HG02642 (cell line): ENCODE data around the gene UNC13C.

Experiments used
- ATAC-seq: cut with Tn5 transposase; IDR thresholded peaks from one replicate; pipeline ENCODE4 v1.9.1; 2021; ENCODE audit warnings: mild to moderate bottlenecking; ENCODE audit not compliant: unreplicated experiment, poor library complexity

The UNC13C gene

DNA sequence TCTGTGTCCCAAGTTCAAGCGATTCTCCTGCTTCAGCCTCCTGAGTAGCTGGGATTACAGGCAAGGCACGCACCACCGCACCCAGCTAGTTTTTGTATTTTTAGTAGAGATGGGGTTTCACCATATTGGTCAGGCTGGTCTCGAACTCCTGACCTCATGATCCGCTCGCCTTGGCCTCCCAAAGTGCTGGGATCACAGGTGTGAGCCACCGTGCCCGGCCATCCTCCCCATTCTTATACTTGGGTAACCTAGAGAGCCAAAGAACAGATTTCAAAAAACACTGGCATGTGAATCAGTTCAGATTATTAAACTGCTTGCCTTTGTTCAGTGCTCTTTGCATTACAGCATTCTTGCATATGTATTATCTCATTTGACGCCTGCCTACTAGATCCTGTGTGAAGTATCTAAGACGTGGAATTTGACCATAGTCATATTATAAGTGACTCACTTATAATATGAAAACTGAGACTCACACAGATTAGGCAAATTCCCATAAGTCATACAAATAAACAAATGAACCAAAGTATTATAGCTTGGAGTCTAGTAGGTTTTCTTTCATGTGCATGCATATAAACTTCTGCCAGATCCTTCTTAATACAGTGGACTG is 123.5 kb downstream of the UNC13C start:
- ATAC-seq = no peak

- no peak for ATAC-seq
Observed at GRCh38 chr15:54102704-54103103, 124.5 kb downstream of the UNC13C start.

GRCh38 chr15:54109014-54109413 is 130.8 kb downstream of the UNC13C start:
- ATAC-seq = no peak

DNA sequence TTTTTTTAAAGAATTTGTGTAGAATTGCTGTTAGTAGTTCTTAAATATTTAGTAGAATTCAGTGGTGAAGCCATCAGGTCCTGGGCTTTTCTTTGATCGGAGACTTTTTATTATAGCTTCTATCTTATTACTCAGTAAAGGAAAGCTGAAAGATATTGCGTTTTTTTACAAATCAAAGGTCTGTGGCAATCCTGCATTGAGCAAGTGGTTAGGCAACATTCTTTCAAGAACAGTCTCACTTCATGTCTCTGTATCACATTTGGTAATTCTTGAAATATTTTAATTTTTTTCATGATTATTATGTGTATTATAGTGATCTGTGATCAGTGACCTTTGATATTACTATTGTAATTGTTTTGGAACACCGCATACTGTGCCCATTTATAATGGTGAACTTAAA is 140.8 kb downstream of the UNC13C start:
- ATAC-seq = no peak

DNA sequence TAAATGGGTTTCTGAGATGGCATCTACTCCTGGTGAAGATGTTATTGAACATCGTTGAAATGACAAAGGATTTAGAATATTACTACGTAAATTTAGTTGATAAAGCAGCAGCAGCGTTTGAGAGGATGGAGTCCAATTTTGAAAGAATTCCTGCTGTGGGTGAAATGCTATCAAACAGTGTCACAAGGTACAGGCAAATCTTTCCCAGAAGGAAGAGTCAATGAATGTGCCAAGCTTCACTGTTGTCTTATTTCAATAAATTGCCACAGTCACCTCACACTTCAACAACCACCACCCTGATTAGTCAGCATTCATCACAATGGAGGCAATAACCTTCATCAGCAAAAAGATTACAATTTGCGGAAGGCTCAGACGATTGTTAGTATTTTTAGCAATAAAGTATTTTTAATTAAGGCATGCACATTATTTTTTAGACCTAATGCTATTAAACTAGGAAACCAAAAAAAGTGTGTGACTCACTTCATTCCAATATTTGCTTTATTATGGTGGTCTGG is 142.8 kb downstream of the UNC13C start:
- ATAC-seq = no peak

DNA sequence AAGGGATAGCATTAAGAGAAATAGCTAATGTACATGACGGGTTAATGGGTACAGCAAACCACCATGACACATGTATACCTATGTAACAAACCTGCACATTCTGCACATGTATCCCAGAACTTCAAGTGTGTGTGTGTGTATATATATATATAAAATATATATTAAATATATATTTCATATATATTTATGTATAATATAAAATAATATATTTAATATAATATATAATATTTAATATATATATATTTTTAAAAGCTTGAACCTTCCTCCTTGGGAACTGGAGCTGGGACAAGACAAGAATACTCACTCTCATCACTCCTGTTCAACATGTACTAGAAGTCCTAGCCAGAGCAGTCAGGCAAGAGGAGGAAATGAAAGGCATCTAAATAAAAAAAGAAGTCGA is 149.3 kb downstream of the UNC13C start:
- no peak for ATAC-seq

DNA sequence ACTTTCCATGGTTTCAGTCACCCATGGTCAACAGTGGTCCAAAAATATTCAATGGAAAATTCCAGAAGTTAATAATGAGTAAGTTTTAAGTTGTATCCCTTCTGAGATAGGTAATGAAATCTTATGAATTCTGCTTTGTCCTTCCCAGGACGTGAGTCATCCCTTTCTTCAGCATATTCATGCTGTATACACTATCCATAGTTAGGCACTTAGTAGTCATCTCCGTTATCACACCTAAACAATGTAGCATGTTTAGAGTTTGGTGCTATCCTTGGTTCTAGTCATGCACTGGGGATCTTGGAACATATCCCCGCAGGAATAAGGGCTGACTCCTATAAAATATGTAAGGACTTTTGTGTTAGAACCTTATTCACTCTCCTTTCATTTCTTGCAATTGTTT is 153.2 kb downstream of the UNC13C start:
- ATAC-seq = no peak

GRCh38 chr15:54149115-54149531 is 170.9 kb downstream of the UNC13C start:
- no peak for ATAC-seq

GRCh38 chr15:54150255-54150654 is 172.0 kb downstream of the UNC13C start:
- ATAC-seq = no peak

DNA sequence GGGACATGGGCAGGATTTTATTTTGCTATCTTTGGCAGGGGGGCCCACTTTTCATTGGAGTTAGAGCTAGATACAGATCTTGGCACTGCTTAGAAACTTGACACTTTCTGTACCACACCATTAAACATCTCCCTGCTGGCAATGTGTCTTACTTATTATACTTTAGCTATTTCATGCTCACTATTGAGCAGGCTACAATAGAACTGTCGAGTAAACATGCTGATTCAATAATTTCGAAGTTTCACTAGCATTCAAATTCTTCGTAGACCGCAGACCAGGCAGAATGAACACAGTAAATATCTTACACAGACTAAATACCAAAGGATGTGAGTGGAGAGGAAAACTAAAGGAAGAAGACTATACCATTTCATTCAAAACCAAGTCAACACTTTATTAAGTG is 180.8 kb downstream of the UNC13C start:
- ATAC-seq = no peak

GRCh38 chr15:54187325-54187724 is 209.1 kb downstream of the UNC13C start:
- ATAC-seq = no peak

DNA sequence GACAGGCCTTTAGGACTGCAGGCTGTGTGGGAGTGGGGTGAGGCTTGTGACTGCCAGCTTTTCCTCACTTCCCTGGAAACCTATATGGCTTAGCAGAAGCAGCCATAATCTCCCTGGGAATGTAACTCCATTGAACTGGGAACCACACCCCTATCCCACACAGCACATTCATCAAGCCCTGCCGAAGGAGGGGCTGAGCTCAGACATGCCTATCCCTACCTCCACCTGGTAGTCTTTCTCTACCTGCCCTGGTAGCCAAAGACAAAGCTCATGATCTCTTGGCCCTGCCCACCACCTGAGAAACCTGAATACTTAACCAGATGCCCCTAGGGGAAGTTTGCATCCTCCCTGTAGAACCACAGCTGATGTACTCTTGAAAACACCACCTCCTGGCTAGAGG is 219.8 kb downstream of the UNC13C start:
- ATAC-seq = no peak

DNA sequence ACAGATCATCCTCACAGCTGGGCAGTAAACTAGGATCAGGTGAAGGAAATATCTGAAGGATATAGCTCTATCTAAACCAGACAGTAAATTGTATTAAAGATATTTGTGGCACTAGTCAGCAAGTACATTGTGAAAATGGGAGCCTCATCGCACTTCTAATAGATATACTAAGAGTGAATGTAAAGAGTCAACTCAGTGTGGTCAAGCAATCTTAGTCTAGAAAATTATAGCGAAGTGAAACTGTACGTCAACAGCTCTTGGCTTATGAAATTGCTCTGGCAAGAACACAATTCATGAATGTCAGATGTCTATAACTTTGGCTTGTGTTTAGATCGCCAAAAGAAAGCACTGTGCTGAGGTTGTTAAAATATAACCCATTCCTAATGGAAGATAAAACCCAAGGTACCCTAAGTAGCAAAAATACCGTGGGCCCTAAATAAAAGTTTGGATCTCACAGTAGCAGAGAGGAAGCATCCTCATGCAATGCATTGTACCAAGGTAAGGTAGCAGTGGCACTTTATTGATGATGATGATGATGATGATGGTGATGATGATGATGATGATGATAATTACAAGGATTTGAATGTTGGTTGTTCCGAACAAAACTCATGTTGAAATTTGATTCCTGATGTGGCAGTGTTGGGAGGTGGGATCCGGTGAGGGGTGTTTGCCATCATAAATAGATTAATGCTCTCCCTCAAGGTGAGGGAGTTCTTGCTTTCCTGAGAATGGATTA is 228.5 kb downstream of the UNC13C start:
- ATAC-seq = no peak

- no peak for ATAC-seq
Observed at GRCh38 chr15:54208786-54209185, 230.5 kb downstream of the UNC13C start.

DNA sequence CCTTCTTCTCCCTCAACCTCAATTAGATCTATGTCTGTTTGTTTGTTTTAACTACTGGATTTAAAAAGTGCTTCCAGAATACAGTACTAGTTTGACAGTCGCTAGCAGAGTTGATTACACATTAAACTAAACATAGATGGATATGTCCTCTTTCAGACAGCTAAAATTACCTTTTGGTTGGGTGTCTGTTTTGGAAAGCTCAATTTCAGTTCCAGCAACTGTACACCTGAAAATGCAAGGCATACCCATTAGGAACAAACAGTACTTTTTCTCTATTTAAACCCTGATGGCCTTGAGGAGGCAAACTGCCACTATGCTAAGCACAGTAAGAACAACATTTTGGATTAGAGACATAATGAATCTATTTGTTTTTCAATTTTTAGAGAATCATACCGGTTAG is 234.4 kb downstream of the UNC13C start:
- no peak for ATAC-seq

- ATAC-seq = no peak
Observed at GRCh38 chr15:54226455-54226854, 248.2 kb downstream of the UNC13C start.

DNA sequence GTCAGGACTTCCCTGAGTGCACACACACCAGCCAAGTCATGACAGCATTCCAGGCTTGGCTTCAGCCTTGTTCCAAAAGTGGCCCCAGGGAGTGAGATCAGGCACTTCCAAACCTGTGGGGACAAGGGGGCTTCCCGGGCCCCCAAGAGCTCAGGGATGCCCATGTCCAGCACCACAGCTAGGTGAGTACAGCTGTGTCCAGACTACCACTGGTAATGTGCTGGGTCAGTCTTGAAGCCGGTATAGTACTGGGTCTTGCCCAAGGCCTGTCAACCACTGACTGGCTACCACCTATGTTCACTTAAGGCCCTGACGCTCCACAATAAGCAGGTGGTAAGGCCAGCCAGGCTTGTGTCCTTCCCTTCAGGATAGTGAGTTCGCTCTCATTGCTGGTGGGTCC is 249.3 kb downstream of the UNC13C start:
- ATAC-seq = no peak

- no peak for ATAC-seq
Observed at GRCh38 chr15:54250326-54250725, 272.1 kb downstream of the UNC13C start.

DNA sequence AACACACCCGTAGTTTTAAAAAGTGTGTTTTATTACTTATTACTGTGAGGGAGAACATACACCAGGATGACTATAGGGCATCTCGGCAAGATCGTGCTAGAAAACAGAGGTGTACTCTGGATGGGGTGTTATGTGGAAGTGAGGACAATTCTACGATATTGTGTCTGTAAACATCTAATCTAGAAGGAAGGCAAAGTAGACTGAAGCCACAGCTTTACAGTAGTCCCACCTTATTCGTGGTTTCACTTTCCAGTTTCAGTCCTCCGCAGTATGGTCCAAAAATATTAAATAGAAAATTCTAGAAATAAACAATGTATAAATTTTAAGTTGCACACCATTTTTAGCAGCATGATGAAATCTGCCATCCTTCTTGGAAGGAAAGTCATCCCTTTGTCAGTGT is 277.9 kb downstream of the UNC13C start:
- no peak for ATAC-seq

DNA sequence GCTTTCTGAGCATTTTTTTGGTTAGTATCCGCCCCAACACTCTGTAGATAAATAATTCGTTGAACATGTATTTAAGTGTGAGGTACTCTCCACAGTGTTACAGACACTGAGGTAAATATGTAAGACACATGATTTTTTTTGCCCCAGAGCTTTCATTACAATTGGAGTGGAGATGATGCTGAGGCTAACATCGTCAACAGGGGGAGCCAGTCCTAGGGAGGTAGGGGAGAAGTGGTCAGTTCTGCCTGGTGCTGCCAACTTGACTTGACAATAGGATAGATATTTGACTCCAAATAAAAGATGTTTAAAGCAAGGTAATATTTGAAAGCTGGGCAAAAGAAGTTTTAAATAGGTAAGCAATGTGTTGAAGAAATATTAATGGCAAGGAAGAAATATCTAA is 295.7 kb downstream of the UNC13C start:
- no peak for ATAC-seq

GRCh38 chr15:54277834-54278233 is 299.6 kb downstream of the UNC13C start:
- no peak for ATAC-seq

GRCh38 chr15:54280726-54281125 is 302.5 kb downstream of the UNC13C start:
- ATAC-seq = no peak
